Mesothelial cell of epicardium (in vitro differentiated cells): ENCODE data around the gene NCKAP1. TPM values are rescaled to one million over a fixed set of nuclear protein-coding genes. Genes with fewer than 3 reads are reported as not detected.

Experiments
- DNase-seq, 2 experiments: peaks; one replicate each; pipeline ENCODE4 v3.0.0; 2021; ENCODE audit warnings: low spot score in 2 of 2; ENCODE audit not compliant: unreplicated experiment in 2 of 2
- H3K27ac Mint-ChIP-seq: 2 replicates; pipeline ENCODE4 v1.8.0; 2021; ENCODE audit warnings: mixed read lengths
- H3K27me3 Mint-ChIP-seq: 2 replicates; pipeline ENCODE4 v1.8.0; 2021; ENCODE audit warnings: low read depth, mixed read lengths
- H3K36me3 Mint-ChIP-seq: 2 replicates; pipeline ENCODE4 v1.8.0; 2021; ENCODE audit warnings: mixed read lengths
- H3K4me1 Mint-ChIP-seq: 2 replicates; pipeline ENCODE4 v1.8.0; 2021; ENCODE audit warnings: mixed read lengths
- H3K4me3 Mint-ChIP-seq: 2 replicates; pipeline ENCODE4 v1.8.0; 2021; ENCODE audit warnings: mild to moderate bottlenecking, moderate library complexity, mixed read lengths
- H3K9me3 Mint-ChIP-seq: 2 replicates; pipeline ENCODE4 v1.8.0; 2021; ENCODE audit warnings: mixed read lengths
- CTCF ChIP-seq: fragments of 200-600 bp; sonication (generic); IDR thresholded peaks from one replicate; pipeline ENCODE4 v1.5.0; 2021; ENCODE audit warnings: antibody characterized with exemption; ENCODE audit not compliant: unreplicated experiment
- total RNA-seq: library from RNA; stranded (reverse); gene quantifications from 3 replicates; pipeline ENCODE4 v1.2.1, GENCODE V29; 2021

The NCKAP1 gene
- total RNA-seq, 1 donor from 2014 or later, result 104 TPM

GRCh38 chr2:182954789-182955188 lies 83.5 kb downstream of the NCKAP1 start:
- peaks cover 43% of the 10 kb centered on the region for H3K36me3 Mint-ChIP-seq
- H3K4me1 Mint-ChIP-seq, result no peaks in the 10 kb centered on the region
- H3K27ac Mint-ChIP-seq, result no peak overlapping the region
- no peak for TF ChIP-seq CTCF
- H3K9me3 Mint-ChIP-seq, result no peaks in the 10 kb centered on the region
- H3K27me3 Mint-ChIP-seq, result no peaks in the 10 kb centered on the region
- H3K4me3 Mint-ChIP-seq, result no peak overlapping the region
- DNase-seq, result no peak

GRCh38 chr2:182952741-182953450 lies 85.4 kb downstream of the NCKAP1 start:
- H3K27ac Mint-ChIP-seq, result no peak overlapping the region
- no peak for DNase-seq

GRCh38 chr2:182951948-182952663 lies 86.2 kb downstream of the NCKAP1 start:
- H3K27ac Mint-ChIP-seq, result no peak overlapping the region
- no peak for DNase-seq
- no peaks in the 10 kb centered on the region for H3K27me3 Mint-ChIP-seq
- TF ChIP-seq CTCF, result no peak
- H3K4me1 Mint-ChIP-seq, result peaks cover 6% of the 10 kb centered on the region
- no peak overlapping the region for H3K4me3 Mint-ChIP-seq
- no peaks in the 10 kb centered on the region for H3K9me3 Mint-ChIP-seq
- H3K36me3 Mint-ChIP-seq, result peaks cover 35% of the 10 kb centered on the region

More at GRCh38 chr2:182952741-182953450, 85.4 kb downstream of the NCKAP1 start:
- peaks cover 40% of the 10 kb centered on the region for H3K36me3 Mint-ChIP-seq
- H3K4me3 Mint-ChIP-seq, result no peak overlapping the region
- H3K27me3 Mint-ChIP-seq, result no peaks in the 10 kb centered on the region
- no peaks in the 10 kb centered on the region for H3K9me3 Mint-ChIP-seq
- TF ChIP-seq CTCF, result no peak
- H3K4me1 Mint-ChIP-seq, result peaks cover 5% of the 10 kb centered on the region

- Mint-ChIP-seq H3K4me3 (no peak overlapping the region), H3K27ac (no peak overlapping the region), H3K4me1 (peaks cover 18% of the 10 kb centered on the region), H3K36me3 (peaks cover 39% of the 10 kb centered on the region), H3K9me3 (no peaks in the 10 kb centered on the region), H3K27me3 (no peaks in the 10 kb centered on the region)
- DNase-seq, result no peak
- TF ChIP-seq CTCF, result no peak
These were observed 87.7 kb downstream of the NCKAP1 start for GRCh38 chr2:182950546-182950945.

- no peak for DNase-seq
- Mint-ChIP-seq H3K4me3 (no peak overlapping the region), H3K27ac (no peak overlapping the region), H3K36me3 (peaks cover 42% of the 10 kb centered on the region), H3K9me3 (no peaks in the 10 kb centered on the region), H3K27me3 (no peaks in the 10 kb centered on the region), H3K4me1 (peaks cover 18% of the 10 kb centered on the region)
- TF ChIP-seq CTCF, result no peak
These were observed 88.6 kb downstream of the NCKAP1 start for GRCh38 chr2:182949572-182950189.
